Measurements from ENCODE around the gene CELF2.

- TF ChIP-seq PATZ1 (CRISPR knock-in tag; IDR thresholded peaks at IDR 0.05; ENCODE audit: borderline replicate concordance) (no peak), TCF4 (CRISPR knock-in tag; IDR thresholded peaks at IDR 0.05; ENCODE audit: borderline replicate concordance) (no peak), RARB (CRISPR knock-in tag; IDR thresholded peaks at IDR 0.05) (no peak), ZFP30 (CRISPR knock-in tag; IDR thresholded peaks at IDR 0.05) (no peak)
Observed at GRCh38 chr10:11154849-11155498, 137.3 kb downstream of the CELF2 start.

Data from SK-N-SH treated with all-trans-retinoic acid at 6 μM for 48 hours (cell line).